HG03066 (cell line): ENCODE data around the gene GNL1.
A peak's percentile ranks its signal among the peaks of the same experiment; 100 is the strongest.
"Not testable (repeated sequence)": the region's sequence is repeated elsewhere in the genome, so short reads cannot be mapped to it uniquely, and the experiment has no call there.

Source experiments
- ATAC-seq: cut with Tn5 transposase; IDR thresholded peaks from one replicate; pipeline ENCODE4 v1.9.1; 2021; ENCODE audit warnings: low read depth; ENCODE audit not compliant: unreplicated experiment

The GNL1 gene

GRCh38 chr6:30556066-30556905 lies at the start of gene GNL1:
TSS of gene GNL1 (minus strand) at chr6:30556489. CDS start at chr6:30556203, 286 bp downstream.
- peak; percentile 79 for ATAC-seq

- ATAC-seq = no peak
These were observed 47.7 kb upstream of the GNL1 start for GRCh38 chr6:30603961-30604360.

GRCh38 chr6:30601815-30602641 lies 45.7 kb upstream of the GNL1 start:
- ATAC-seq = no peak

- ATAC-seq = no peak
These were observed 45.1 kb upstream of the GNL1 start for GRCh38 chr6:30601436-30601814.

DNA sequence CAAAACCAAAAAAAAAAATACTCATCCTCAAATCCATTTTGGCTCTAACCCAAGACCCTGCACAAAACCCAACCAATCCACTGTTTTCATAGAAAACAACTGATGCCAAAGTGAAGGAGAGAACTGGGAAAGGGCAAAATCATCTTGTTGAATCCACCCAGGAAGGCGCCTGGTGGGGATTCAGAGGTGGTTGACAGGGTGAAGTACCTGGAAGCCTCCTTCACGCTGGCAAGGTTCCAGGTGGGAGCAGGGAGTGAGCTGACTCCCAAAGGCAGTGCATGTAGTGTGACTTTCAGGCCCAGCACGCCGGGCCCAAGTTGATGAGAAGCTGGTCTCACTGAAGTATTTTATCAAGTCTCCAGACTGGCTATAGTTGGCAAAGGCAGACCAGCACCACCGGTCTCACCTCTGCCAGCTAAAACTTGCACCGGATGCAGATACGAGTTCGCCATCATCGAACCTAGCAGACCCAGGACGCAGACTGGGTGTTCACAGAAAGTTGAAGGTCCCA lies 44.2 kb upstream of the GNL1 start:
- no peak for ATAC-seq

- ATAC-seq = no peak
These were observed 43.5 kb upstream of the GNL1 start for GRCh38 chr6:30599625-30600324.

- ATAC-seq = no peak
These were observed 42.8 kb upstream of the GNL1 start for GRCh38 chr6:30598912-30599624.

- ATAC-seq = not testable (repeated sequence)
These were observed 41.2 kb upstream of the GNL1 start for GRCh38 chr6:30597315-30598144.

DNA sequence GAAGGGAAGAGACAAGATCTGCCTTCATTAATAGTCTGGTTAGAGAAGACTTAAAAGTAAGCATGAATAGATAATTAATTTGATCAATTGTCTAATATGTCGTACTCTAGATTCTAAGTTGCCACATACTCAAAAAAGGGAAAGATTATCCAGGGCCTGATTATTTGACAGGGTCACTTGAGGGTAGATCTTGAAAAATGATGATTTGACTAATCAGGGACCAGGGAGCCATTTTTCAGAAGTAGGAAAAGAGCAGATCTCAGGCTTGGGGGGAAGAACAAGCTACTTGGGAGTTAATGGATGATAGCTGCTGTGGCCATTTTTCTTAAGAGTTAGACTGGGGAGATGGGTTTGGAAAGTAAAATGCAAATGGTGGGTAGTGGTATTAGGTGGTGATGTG lies 36.0 kb upstream of the GNL1 start:
- ATAC-seq = no peak

DNA sequence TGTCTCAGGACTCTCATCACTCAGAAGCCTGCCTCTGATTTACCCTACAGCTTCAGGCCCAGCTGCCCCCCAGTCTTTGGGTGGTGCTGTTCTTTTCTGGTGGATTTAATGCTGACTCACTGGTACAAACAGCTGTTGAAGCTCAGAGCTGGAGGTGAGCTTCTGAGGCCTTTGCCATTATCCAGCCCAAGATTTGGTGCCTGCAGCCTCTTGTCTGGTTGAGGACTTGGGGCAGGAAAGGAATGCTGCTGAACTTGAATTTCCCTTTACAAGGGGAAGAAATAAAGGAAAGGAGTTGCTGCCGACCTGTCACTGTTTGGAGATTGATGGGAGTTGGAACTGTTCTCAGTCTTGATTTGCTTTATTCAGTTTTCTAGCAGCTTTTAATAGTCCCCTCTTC lies 34.7 kb upstream of the GNL1 start:
- ATAC-seq = no peak

- no peak for ATAC-seq
These were observed 34.2 kb upstream of the GNL1 start for GRCh38 chr6:30590509-30590908.

DNA sequence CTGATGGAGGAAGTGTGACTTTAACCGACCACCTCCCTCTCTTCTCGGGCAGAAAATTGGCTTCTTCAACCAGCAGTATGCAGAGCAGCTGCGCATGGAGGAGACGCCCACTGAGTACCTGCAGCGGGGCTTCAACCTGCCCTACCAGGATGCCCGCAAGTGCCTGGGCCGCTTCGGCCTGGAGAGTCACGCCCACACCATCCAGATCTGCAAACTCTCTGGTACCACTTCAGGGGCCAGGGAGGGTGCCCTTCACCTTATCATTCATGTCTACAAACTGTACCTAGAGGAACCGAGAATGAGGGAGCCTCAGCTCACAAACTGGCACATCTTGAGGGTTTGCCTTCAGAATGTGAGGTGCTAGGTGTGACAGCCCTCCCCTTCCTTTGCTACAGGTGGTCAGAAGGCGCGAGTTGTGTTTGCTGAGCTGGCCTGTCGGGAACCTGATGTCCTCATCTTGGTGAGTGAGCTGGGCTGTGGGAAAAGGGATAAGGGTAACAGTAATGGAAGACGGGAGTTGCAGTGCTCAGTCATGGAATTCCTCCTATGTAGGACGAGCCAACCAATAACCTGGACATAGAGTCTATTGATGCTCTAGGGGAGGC lies 33.6 kb upstream of the GNL1 start:
- no peak for ATAC-seq

DNA sequence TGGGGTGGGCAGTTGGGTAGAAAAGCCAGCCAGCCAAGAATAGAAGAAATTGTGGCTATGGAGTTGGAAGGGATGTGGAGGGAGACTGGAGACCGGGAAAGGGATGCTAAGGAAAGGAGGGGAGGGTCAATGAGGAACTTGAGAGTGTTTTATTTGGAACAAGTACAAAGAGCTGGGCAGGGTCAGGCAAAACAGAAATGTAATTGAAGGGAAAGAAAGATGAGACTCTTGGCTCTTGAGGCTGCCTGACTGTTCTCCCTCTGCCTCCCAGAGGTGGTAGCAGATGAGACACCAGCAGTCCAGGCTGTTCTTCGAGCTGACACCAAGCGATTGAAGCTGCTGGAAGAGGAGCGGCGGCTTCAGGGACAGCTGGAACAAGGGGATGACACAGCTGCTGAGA lies 27.6 kb upstream of the GNL1 start:
- no peak for ATAC-seq

- ATAC-seq = no peak
These were observed 21.8 kb upstream of the GNL1 start for GRCh38 chr6:30578051-30578450.

- no peak for ATAC-seq
These were observed 16.8 kb upstream of the GNL1 start for GRCh38 chr6:30573113-30573512.

GRCh38 chr6:30572148-30572547 lies 15.9 kb upstream of the GNL1 start:
- ATAC-seq = no peak

GRCh38 chr6:30571762-30572082 lies 15.4 kb upstream of the GNL1 start:
- ATAC-seq = peak; percentile 6

GRCh38 chr6:30571075-30571761 lies 14.9 kb upstream of the GNL1 start, which contains the start of gene ABCF1:
TSS of gene ABCF1 (plus strand) at chr6:30571442. CDS start at chr6:30571488, 46 bp downstream.
- ATAC-seq = peak; percentile 92

DNA sequence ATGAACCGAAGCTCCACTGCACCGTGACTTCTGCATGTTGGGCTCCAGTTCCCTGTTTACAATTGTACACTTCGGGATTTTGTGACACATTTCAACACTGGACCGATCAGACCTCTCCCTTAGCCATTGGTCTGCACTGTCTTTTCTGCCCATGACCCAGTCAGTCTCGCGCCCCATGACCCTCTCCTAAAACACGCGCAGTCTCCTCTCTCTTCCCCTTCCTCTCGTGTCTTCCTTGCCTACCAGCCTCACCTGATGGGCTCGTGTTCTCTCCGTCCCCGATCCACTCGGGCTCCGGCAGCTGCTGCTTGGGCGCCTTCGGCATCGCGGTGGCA lies 14.4 kb upstream of the GNL1 start:
- peak; percentile 6 for ATAC-seq
